H1 (cell line): Measurements from ENCODE around the gene RPS6KL1.

Source experiments
- CBX8 ChIP-seq: fragments of 300-800, 300-1000 bp; sonication (generic); IDR thresholded peaks from 2 replicates; pipeline ENCODE4 v1.7.1; 2016; ENCODE audit warnings: low read depth, low read length, borderline replicate concordance
- CEBPB ChIP-seq: IDR thresholded peaks from 2 replicates; pipeline ENCODE4 v1.6.1; 2012; ENCODE audit warnings: low read depth, low read length
- GABPA ChIP-seq: IDR thresholded peaks from 2 replicates; pipeline ENCODE4 v1.6.1; 2011; ENCODE audit warnings: mild to moderate bottlenecking, low read length, moderate library complexity, borderline replicate concordance; ENCODE audit not compliant: insufficient read depth
- MAFK ChIP-seq: IDR thresholded peaks from 2 replicates; pipeline ENCODE4 v1.6.1; 2012; ENCODE audit warnings: low read depth, mild to moderate bottlenecking, improper control_type of control experiment, low read length
- POLR2A ChIP-seq, 2 experiments: IDR thresholded peaks; 1 replicate in 1 of 2; 2 replicates in 1 of 2; pipeline ENCODE4 v1.6.1; 2011; ENCODE audit warnings: low read depth in 2 of 2, low read length in 2 of 2, mild to moderate bottlenecking in 2 of 2; ENCODE audit errors: control extremely low read depth in 1 of 2
- POLR2AphosphoS5 ChIP-seq: IDR thresholded peaks from 2 replicates; pipeline ENCODE4 v1.6.1; 2011; ENCODE audit warnings: low read depth, low read length
- RFX5 ChIP-seq: IDR thresholded peaks from 2 replicates; pipeline ENCODE4 v1.6.1; 2011; ENCODE audit warnings: low read depth, low read length, improper control_type of control experiment, borderline replicate concordance
- SP1 ChIP-seq: IDR thresholded peaks from 2 replicates; pipeline ENCODE4 v1.6.1; 2011; ENCODE audit warnings: low read depth, low read length
- TEAD4 ChIP-seq: IDR thresholded peaks from 2 replicates; pipeline ENCODE4 v1.6.1; 2012; ENCODE audit warnings: low read depth, low read length, inconsistent platforms, mixed read lengths
- YY1 ChIP-seq: IDR thresholded peaks from 2 replicates; pipeline ENCODE4 v1.6.1; 2011; ENCODE audit warnings: low read depth, mild to moderate bottlenecking, low read length
- TF ChIP-seq, protein P1 (sequence below): IDR thresholded peaks from 2 replicates; pipeline ENCODE4 v1.6.1; 2011; ENCODE audit warnings: low read length, improper control_type of control experiment
- TF ChIP-seq, protein P2 (sequence below), 3 experiments: IDR thresholded peaks; 1 replicate in 2 of 3; 2 replicates in 1 of 3; pipeline versions ENCODE4 v1.5.1 to v1.6.1; 2011; ENCODE audit warnings: low read length in 3 of 3, mild to moderate bottlenecking in 3 of 3, inconsistent platforms in 2 of 3, low read depth in 1 of 3, moderate library complexity in 1 of 3; ENCODE audit not compliant: insufficient read depth in 1 of 3; ENCODE audit errors: control extremely low read depth in 1 of 3
- TF ChIP-seq, protein P3 (sequence below): IDR thresholded peaks from 2 replicates; pipeline ENCODE4 v1.6.1; 2012; ENCODE audit warnings: low read length, inconsistent platforms

DNA sequence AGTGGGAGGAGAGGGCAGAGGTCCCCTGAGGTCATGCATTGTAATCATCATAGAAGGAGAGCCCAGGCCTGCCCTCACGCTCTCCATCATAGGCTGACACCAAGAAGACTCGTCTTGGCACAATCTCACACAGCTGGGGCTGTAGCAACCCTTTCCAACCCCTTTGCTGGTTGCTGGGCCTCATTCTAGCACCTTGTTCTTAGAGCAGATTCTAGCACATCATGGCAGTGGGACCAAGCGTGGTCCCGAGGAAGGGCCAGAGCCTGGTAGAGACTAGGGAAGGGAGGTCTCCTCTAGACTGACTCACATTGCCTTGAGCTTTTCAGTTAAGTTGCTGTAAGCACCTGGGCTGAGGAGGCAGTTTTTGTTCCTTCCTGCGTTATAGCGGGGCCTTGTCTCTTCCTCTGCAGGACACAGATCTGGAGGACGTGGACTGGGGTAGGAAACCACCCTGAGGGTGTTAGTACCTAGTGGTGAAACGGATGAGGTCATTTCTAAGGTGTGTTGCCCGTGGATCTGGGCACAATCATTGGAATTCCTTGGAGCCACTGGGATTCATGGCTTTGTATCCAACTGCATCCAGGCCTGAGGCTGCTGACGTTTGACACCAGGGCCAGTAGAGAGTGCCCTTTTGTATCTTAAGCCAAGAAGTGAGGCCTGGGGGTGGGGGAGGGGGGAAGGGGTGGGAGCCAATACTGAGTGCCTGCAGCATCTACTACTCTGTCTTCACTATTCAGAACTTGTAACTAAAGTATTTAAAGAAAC, 19.9 kb downstream of the RPS6KL1 start:
- TF ChIP-seq, protein P1, sequence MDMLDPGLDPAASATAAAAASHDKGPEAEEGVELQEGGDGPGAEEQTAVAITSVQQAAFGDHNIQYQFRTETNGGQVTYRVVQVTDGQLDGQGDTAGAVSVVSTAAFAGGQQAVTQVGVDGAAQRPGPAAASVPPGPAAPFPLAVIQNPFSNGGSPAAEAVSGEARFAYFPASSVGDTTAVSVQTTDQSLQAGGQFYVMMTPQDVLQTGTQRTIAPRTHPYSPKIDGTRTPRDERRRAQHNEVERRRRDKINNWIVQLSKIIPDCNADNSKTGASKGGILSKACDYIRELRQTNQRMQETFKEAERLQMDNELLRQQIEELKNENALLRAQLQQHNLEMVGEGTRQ = no peak
- TF ChIP-seq, protein P2, sequence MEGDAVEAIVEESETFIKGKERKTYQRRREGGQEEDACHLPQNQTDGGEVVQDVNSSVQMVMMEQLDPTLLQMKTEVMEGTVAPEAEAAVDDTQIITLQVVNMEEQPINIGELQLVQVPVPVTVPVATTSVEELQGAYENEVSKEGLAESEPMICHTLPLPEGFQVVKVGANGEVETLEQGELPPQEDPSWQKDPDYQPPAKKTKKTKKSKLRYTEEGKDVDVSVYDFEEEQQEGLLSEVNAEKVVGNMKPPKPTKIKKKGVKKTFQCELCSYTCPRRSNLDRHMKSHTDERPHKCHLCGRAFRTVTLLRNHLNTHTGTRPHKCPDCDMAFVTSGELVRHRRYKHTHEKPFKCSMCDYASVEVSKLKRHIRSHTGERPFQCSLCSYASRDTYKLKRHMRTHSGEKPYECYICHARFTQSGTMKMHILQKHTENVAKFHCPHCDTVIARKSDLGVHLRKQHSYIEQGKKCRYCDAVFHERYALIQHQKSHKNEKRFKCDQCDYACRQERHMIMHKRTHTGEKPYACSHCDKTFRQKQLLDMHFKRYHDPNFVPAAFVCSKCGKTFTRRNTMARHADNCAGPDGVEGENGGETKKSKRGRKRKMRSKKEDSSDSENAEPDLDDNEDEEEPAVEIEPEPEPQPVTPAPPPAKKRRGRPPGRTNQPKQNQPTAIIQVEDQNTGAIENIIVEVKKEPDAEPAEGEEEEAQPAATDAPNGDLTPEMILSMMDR (IDR thresholded peaks at IDR 0.05; ENCODE audit: control extremely low read depth in 1 of 3, insufficient read depth in 1 of 3, low read depth in 1 of 3, low read length in 3 of 3) = no peak
- TF ChIP-seq MAFK = no peak
- TF ChIP-seq CBX8 = no peak
- no peak for TF ChIP-seq TEAD4
- no peak for TF ChIP-seq RFX5
- no peak for TF ChIP-seq POLR2A (IDR thresholded peaks at IDR 0.05; ENCODE audit: control extremely low read depth in 1 of 2, low read depth in 2 of 2, low read length in 2 of 2)
- no peak for TF ChIP-seq YY1
- no peak for TF ChIP-seq POLR2AphosphoS5
- TF ChIP-seq, protein P3, sequence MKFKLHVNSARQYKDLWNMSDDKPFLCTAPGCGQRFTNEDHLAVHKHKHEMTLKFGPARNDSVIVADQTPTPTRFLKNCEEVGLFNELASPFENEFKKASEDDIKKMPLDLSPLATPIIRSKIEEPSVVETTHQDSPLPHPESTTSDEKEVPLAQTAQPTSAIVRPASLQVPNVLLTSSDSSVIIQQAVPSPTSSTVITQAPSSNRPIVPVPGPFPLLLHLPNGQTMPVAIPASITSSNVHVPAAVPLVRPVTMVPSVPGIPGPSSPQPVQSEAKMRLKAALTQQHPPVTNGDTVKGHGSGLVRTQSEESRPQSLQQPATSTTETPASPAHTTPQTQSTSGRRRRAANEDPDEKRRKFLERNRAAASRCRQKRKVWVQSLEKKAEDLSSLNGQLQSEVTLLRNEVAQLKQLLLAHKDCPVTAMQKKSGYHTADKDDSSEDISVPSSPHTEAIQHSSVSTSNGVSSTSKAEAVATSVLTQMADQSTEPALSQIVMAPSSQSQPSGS = no peak
- no peak for TF ChIP-seq GABPA
- TF ChIP-seq CEBPB = no peak
- no peak for TF ChIP-seq SP1
